Measurements from ENCODE around the gene PANK2. TPM values are rescaled to one million over a fixed set of nuclear protein-coding genes. Genes with fewer than 3 reads are reported as not detected.

Gene PANK2
- 36.7 and 41.8 TPM in 2 replicates for total RNA-seq

GRCh38 chr20:3888622-3889488, at the start of gene PANK2:
TSS of gene PANK2 (plus strand) at chr20:3889387.

GRCh38 chr20:3846740-3847428, 42.3 kb upstream of the PANK2 start, which contains the start of gene MAVS:
TSS of gene MAVS (plus strand) at chr20:3846834. CDS start at chr20:3854625, 7,791 bp downstream.

Other genes starting within 250 kb of the PANK2 start
- gene GFRA4, start 226.0 kb upstream of the PANK2 start, total RNA-seq, result not detected in 2 replicates
- 1.7 and 14.5 TPM in 2 replicates for gene ADAM33, start 207.4 kb upstream of the PANK2 start, total RNA-seq
- not detected in 2 replicates for gene SIGLEC1, start 176.8 kb upstream of the PANK2 start, total RNA-seq
- gene HSPA12B, start 156.7 kb upstream of the PANK2 start, total RNA-seq, result 0.13 and 0.88 TPM in 2 replicates
- gene ADISSP, start 121.6 kb upstream of the PANK2 start, total RNA-seq, result 20.1 and 41.2 TPM in 2 replicates
- gene SPEF1, start 107.9 kb upstream of the PANK2 start, total RNA-seq, result not detected in 2 replicates
- gene CENPB, start 102.6 kb upstream of the PANK2 start, total RNA-seq, result 84.6 and 90.1 TPM in 2 replicates
- 32.2 and 107 TPM in 2 replicates for gene CDC25B, start 93.1 kb upstream of the PANK2 start, total RNA-seq
- 11.8 and 19.9 TPM in 2 replicates for gene AP5S1, start 68.8 kb upstream of the PANK2 start, total RNA-seq
- gene MAVS, start 42.6 kb upstream of the PANK2 start, total RNA-seq, result 17.5 and 42.3 TPM in 2 replicates
- 30.6 and 91.0 TPM in 2 replicates for gene RNF24, start 126.2 kb downstream of the PANK2 start, total RNA-seq

Measured in epithelial cell of alveolus of lung (primary cell).